ENCODE measurements around the gene PTPRT.

The PTPRT gene

GRCh38 chr20:42894483-42894882 lies 295.2 kb downstream of the PTPRT start:
- H2AFZ ChIP-seq (ENCODE audit: low read length), result no peak overlapping the region
- H3K4me1 ChIP-seq (ENCODE audit: low read length), result no peaks in the 10 kb centered on the region
- no peaks in the 10 kb centered on the region for H3K27me3 ChIP-seq (replicated peaks; ENCODE audit: insufficient read depth, low read length)

GRCh38 chr20:42889517-42889916 lies 300.2 kb downstream of the PTPRT start:
- H3K4me2 ChIP-seq (ENCODE audit: low read depth, low read length), result no peak overlapping the region
- H3K4me3 ChIP-seq (ENCODE audit: low read length), result no peak overlapping the region
- H3K27ac ChIP-seq (ENCODE audit: low read length), result no peak overlapping the region
- H3F3A ChIP-seq (ENCODE audit: insufficient read depth, low read length), result no peaks in the 10 kb centered on the region
- TF ChIP-seq CTCF (IDR thresholded peaks at IDR 0.05; ENCODE audit: low read length), result no peak
- no peak for TF ChIP-seq EZH2phosphoT487 (IDR thresholded peaks at IDR 0.05; ENCODE audit: low read length)
- TF ChIP-seq EZH2 (optimal IDR thresholded peaks at IDR 0.05; ENCODE audit: low read depth, low read length), result no peak
- H4K20me1 ChIP-seq (ENCODE audit: insufficient read depth, low read length), result no peaks in the 10 kb centered on the region
- H2AFZ ChIP-seq (ENCODE audit: low read length), result no peak overlapping the region
- no peaks in the 10 kb centered on the region for H3K36me3 ChIP-seq (replicated peaks; ENCODE audit: insufficient read depth, low read length)
- DNase-seq, result no peak
- H3K27me3 ChIP-seq (replicated peaks; ENCODE audit: insufficient read depth, low read length), result no peaks in the 10 kb centered on the region
- H3K9ac ChIP-seq (ENCODE audit: low read length), result no peak overlapping the region
- no peaks in the 10 kb centered on the region for H3K9me2 ChIP-seq (replicated peaks; ENCODE audit: insufficient read depth, low read length)
- H3K4me1 ChIP-seq (ENCODE audit: low read length), result no peaks in the 10 kb centered on the region
- H3K9me3 ChIP-seq (replicated peaks; ENCODE audit: insufficient read depth, low read length), result no peaks in the 10 kb centered on the region
- H3K79me2 ChIP-seq (ENCODE audit: low read length), result no peaks in the 10 kb centered on the region

More at GRCh38 chr20:42894483-42894882, 295.2 kb downstream of the PTPRT start:
- Histone ChIP-seq H3K4me2 (ENCODE audit: low read depth, low read length) (no peak overlapping the region), H4K20me1 (ENCODE audit: insufficient read depth, low read length) (no peaks in the 10 kb centered on the region), H3K4me3 (ENCODE audit: low read length) (no peak overlapping the region), H3K9me2 (replicated peaks; ENCODE audit: insufficient read depth, low read length) (no peaks in the 10 kb centered on the region), H3F3A (ENCODE audit: insufficient read depth, low read length) (no peaks in the 10 kb centered on the region), H3K79me2 (ENCODE audit: low read length) (no peaks in the 10 kb centered on the region), H3K9me3 (replicated peaks; ENCODE audit: insufficient read depth, low read length) (no peaks in the 10 kb centered on the region), H3K36me3 (replicated peaks; ENCODE audit: insufficient read depth, low read length) (no peaks in the 10 kb centered on the region), H3K9ac (ENCODE audit: low read length) (no peak overlapping the region), H3K27ac (ENCODE audit: low read length) (no peak overlapping the region)
- DNase-seq, result no peak
- TF ChIP-seq EZH2 (optimal IDR thresholded peaks at IDR 0.05; ENCODE audit: low read depth, low read length) (no peak), EZH2phosphoT487 (IDR thresholded peaks at IDR 0.05; ENCODE audit: low read length) (no peak), CTCF (IDR thresholded peaks at IDR 0.05; ENCODE audit: low read length) (no peak)

GRCh38 chr20:42887281-42887680 lies 302.4 kb downstream of the PTPRT start:
- DNase-seq, result no peak
- Histone ChIP-seq H3K79me2 (ENCODE audit: low read length) (no peaks in the 10 kb centered on the region), H3K9me3 (replicated peaks; ENCODE audit: insufficient read depth, low read length) (no peaks in the 10 kb centered on the region), H3K4me2 (ENCODE audit: low read depth, low read length) (no peak overlapping the region), H3K4me3 (ENCODE audit: low read length) (no peak overlapping the region), H3K27me3 (replicated peaks; ENCODE audit: insufficient read depth, low read length) (no peaks in the 10 kb centered on the region), H3K9me2 (replicated peaks; ENCODE audit: insufficient read depth, low read length) (no peaks in the 10 kb centered on the region), H3K4me1 (ENCODE audit: low read length) (no peaks in the 10 kb centered on the region), H3F3A (ENCODE audit: insufficient read depth, low read length) (no peaks in the 10 kb centered on the region), H4K20me1 (ENCODE audit: insufficient read depth, low read length) (no peaks in the 10 kb centered on the region), H2AFZ (ENCODE audit: low read length) (no peak overlapping the region), H3K9ac (ENCODE audit: low read length) (no peak overlapping the region), H3K27ac (ENCODE audit: low read length) (no peak overlapping the region), H3K36me3 (replicated peaks; ENCODE audit: insufficient read depth, low read length) (no peaks in the 10 kb centered on the region)
- TF ChIP-seq EZH2 (optimal IDR thresholded peaks at IDR 0.05; ENCODE audit: low read depth, low read length) (no peak), CTCF (IDR thresholded peaks at IDR 0.05; ENCODE audit: low read length) (no peak)

All from MM.1S (cell line).